ENCODE measurements around the gene PPARGC1A. TPM values are rescaled to one million over a fixed set of nuclear protein-coding genes. Genes with fewer than 3 reads are reported as not detected.

The PPARGC1A gene
- total RNA-seq, 2 experiments from 2014 or later = not detected

DNA sequence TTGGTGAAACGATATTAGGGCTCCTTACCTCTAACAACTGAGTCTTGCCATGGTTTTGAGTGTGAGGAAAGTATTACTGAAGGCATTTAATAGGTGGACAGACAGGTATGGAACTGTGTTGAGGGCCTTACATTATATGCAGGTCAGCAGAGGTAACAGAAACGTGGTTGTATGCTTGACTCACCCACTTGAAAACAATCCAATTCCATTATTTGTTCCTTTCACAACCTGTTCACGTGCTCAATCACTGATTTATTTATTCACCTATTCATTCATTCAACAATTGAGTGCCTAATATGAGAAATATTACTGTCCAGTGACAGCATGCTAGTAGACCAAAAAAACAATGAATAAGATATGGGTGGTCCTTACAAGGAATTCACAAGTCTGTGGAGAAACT lies 33.3 kb upstream of the PPARGC1A start:
- ChIA-PET POLR2A (no interaction called here), CTCF (no interaction called here)
- H3K4me1 Mint-ChIP-seq (ENCODE audit: low read depth) = no peaks in the 10 kb centered on the region
- no peaks in the 10 kb centered on the region for H3K9me3 Mint-ChIP-seq
- H3K27me3 Mint-ChIP-seq = no peaks in the 10 kb centered on the region
- no peak overlapping the region for H3K4me3 Mint-ChIP-seq
- no peak overlapping the region for H3K27ac Mint-ChIP-seq
- intact Hi-C loops (cut with micrococcal nuclease) = no loop called here
- H3K36me3 Mint-ChIP-seq = no peaks in the 10 kb centered on the region
- no peak for DNase-seq

DNA sequence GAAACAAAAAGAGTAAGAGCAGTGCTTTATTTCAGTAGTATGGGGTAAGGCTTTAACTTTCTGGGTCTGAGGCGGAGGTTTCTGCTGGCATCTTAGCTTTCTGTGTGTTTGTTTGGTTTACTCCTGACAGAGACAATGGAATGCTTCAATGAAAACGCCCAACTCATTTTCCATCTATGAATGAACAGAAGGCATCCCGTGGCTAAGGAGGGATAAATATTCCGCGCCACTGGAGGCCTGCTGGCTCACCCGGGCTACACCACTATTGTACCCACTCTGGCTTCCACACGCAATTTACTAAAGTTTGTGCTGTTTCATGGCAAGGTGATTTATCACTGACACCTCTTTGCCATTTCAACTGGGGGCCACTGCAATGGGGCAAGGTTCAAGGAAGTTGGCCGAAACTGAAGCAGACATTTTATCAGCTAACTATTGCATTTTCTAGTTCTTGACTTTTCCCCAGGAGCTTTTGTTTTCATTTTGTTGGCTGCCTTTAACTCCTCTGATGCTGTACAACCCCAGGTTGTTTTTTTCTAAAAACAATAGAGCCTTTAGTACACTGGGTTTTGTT lies 32.8 kb upstream of the PPARGC1A start:
- Mint-ChIP-seq H3K4me1 (ENCODE audit: low read depth) (no peaks in the 10 kb centered on the region), H3K27ac (no peak overlapping the region), H3K4me3 (no peak overlapping the region), H3K9me3 (no peaks in the 10 kb centered on the region), H3K27me3 (no peaks in the 10 kb centered on the region), H3K36me3 (no peaks in the 10 kb centered on the region)
- CTCF ChIA-PET = no interaction called here
- DNase-seq = no peak
- intact Hi-C loops (cut with micrococcal nuclease) = no loop called here
- POLR2A ChIA-PET = no interaction called here

DNA sequence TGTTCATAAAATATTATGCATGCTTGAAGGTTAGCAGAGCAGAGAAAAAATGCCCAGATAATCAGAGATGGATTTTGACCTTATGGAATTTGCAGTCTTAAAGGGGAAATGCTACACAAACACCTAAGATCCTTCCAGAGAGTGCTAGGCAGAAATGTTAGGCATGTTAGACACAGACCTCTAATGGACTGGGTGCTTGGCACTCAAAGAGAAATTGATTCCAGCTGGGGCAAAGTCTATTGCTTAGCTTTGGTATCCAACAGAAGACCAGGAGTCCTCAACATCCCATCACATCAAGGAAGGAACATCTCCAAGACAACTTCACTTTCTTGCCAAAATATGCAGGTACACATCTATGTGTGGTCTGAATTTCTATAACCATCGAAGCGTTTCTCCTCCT lies 32.2 kb upstream of the PPARGC1A start:
- H3K27me3 Mint-ChIP-seq = no peaks in the 10 kb centered on the region
- no peak overlapping the region for H3K27ac Mint-ChIP-seq
- ChIA-PET CTCF (no interaction called here), POLR2A (no interaction called here)
- H3K36me3 Mint-ChIP-seq = no peaks in the 10 kb centered on the region
- no peaks in the 10 kb centered on the region for H3K4me1 Mint-ChIP-seq (ENCODE audit: low read depth)
- no peak overlapping the region for H3K4me3 Mint-ChIP-seq
- no peak for DNase-seq
- no peaks in the 10 kb centered on the region for H3K9me3 Mint-ChIP-seq
- intact Hi-C loops (cut with micrococcal nuclease) = no loop called here

DNA sequence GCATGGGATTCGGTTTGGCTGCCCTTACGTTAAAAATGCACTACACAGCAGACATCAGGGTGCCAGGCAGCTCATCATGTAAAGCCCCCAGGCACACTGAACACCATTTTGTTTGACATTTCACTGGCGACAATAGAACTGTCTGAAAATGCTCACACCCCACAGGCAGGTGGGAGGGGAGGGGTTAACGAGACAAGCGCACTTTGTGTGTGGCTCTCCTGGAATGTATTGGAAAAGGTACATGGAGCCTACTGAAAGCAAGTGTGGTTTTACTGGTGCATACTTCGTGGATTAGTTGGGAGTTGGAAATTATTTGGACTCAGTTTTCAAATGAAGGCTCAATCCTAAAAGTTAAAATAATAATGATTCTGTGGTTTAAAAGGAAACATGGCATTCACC lies 31.6 kb upstream of the PPARGC1A start:
- no peaks in the 10 kb centered on the region for H3K36me3 Mint-ChIP-seq
- CTCF ChIA-PET = no interaction called here

DNA sequence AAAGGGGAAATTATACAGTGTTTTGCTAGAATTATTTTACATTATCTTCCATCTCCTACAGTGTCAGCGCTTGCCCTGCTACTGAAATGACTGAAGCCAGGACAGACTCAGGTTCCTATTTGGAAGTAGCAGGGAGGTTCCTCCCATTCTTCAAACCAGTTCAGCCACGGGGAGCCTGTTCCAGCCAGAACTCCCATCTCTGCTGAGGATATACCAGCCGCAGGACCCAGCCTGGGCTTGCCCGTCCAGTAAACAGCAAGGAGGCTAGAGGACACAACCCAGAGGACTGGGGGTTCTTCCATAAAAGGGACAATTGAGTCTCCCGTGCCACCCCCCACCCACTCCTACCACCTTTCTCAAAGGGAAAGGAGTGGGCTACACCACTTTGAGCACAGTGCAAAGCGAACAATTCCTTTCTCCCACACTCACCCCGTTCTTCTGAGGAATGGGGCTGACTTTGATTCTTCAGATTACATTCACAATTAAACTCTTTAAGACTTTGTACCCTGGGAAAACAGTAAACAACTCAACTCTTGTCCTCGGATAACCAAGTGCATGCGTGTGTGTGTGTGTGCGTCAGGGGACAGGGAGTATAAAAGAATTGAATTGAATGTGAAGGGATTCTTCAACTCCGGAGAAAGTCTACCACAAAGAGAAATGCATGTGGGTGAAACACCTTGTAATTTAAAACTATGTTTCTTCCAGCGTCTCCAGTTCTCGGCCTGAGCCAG lies 31.0 kb upstream of the PPARGC1A start:
- Mint-ChIP-seq H3K9me3 (no peaks in the 10 kb centered on the region), H3K36me3 (no peaks in the 10 kb centered on the region), H3K27me3 (no peaks in the 10 kb centered on the region), H3K27ac (no peak overlapping the region), H3K4me3 (no peak overlapping the region), H3K4me1 (ENCODE audit: low read depth) (no peaks in the 10 kb centered on the region)
- ChIA-PET CTCF (no interaction called here), POLR2A (no interaction called here)
- no peak for DNase-seq
- intact Hi-C loops (cut with micrococcal nuclease) = no loop called here

More for the DNA sequence above, 31.6 kb upstream of the PPARGC1A start:
- no peaks in the 10 kb centered on the region for H3K27me3 Mint-ChIP-seq
- H3K27ac Mint-ChIP-seq = no peak overlapping the region
- H3K9me3 Mint-ChIP-seq = no peaks in the 10 kb centered on the region
- no peak overlapping the region for H3K4me3 Mint-ChIP-seq
- POLR2A ChIA-PET = no interaction called here
- intact Hi-C loops (cut with micrococcal nuclease) = no loop called here
- no peak for DNase-seq
- H3K4me1 Mint-ChIP-seq (ENCODE audit: low read depth) = no peaks in the 10 kb centered on the region

DNA sequence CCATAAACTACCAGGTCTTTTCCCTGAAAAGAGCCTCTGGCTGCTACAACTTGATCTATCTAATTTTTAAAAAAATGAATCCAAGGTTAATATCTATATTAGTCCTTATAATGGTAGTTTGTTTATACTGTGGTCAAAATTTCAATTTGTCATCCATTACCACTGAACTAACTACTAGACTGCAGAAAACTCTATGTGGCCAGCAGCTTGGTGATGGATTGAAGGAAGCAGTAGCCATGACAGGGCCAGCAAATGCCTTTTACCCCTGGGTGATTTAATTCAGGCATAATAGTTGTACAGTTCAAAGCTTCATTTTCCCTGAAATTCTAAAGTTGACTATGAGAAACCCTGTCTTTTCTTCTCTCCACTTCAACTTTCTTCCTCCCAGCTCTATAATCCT lies 30.4 kb upstream of the PPARGC1A start:
- CTCF ChIA-PET = no interaction called here
- H3K27ac Mint-ChIP-seq = no peak overlapping the region
- POLR2A ChIA-PET = no interaction called here
- intact Hi-C loops (cut with micrococcal nuclease) = no loop called here
- no peaks in the 10 kb centered on the region for H3K4me1 Mint-ChIP-seq (ENCODE audit: low read depth)
- H3K9me3 Mint-ChIP-seq = no peaks in the 10 kb centered on the region
- no peak for DNase-seq
- no peaks in the 10 kb centered on the region for H3K27me3 Mint-ChIP-seq
- no peak overlapping the region for H3K4me3 Mint-ChIP-seq
- no peaks in the 10 kb centered on the region for H3K36me3 Mint-ChIP-seq

DNA sequence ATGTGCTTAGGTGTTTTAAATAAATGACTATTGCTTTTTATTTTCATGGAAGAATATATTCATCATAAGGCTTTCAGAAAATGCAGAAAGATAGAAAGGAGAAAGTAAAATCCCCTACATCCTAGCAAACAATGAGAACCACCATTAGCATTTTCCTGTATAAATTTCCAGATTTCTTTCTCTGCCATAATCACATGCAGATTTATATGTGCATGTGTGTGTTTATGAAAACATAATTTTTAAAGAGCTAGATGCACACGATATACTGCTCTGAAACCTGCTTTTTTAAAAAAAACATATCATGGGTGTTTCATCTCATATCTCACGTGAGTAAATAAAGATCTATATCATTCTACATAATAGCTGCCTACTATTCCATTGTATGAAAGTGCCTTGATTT lies 26.4 kb upstream of the PPARGC1A start:
- intact Hi-C loops (cut with micrococcal nuclease) = no loop called here
- Mint-ChIP-seq H3K4me1 (ENCODE audit: low read depth) (no peaks in the 10 kb centered on the region), H3K36me3 (no peaks in the 10 kb centered on the region), H3K9me3 (no peaks in the 10 kb centered on the region), H3K27ac (no peak overlapping the region), H3K27me3 (no peaks in the 10 kb centered on the region), H3K4me3 (no peak overlapping the region)
- CTCF ChIA-PET = no interaction called here
- DNase-seq = no peak
- POLR2A ChIA-PET = no interaction called here

DNA sequence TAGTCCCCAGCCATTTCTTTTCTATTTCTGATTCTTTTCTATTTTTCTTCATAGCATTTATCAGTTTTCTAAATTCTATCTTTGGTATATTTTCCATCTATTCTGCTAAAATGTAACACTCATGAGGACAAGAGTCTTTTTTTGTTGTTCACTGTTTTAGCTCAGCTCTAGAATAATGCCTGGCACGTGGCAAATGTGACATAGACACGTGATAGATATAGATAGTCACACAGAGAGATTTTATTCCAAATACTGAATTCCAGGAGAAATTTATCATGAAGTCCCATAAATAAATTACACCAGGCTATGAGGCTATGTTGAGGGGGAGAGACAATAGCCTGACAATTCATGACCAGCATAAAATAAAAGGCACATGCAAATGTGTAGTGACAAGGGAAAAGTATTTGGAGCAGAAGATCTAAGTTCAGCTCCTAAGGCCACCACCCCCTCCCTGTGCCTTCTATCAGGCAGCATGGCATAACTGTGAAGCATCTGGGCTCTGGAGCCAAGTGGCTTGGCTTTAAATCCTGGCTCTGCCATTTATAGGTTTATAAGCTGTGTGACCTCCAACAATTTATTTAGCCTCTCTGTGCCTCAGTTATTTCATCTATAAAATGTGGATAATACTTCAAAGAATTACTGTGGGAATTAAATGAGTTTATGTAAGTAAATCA lies 25.7 kb upstream of the PPARGC1A start:
- intact Hi-C loops (cut with micrococcal nuclease) = no loop called here
- Mint-ChIP-seq H3K9me3 (no peaks in the 10 kb centered on the region), H3K4me3 (no peak overlapping the region), H3K4me1 (ENCODE audit: low read depth) (no peaks in the 10 kb centered on the region), H3K27me3 (no peaks in the 10 kb centered on the region), H3K27ac (no peak overlapping the region), H3K36me3 (no peaks in the 10 kb centered on the region)
- ChIA-PET CTCF (no interaction called here), POLR2A (no interaction called here)
- no peak for DNase-seq

DNA sequence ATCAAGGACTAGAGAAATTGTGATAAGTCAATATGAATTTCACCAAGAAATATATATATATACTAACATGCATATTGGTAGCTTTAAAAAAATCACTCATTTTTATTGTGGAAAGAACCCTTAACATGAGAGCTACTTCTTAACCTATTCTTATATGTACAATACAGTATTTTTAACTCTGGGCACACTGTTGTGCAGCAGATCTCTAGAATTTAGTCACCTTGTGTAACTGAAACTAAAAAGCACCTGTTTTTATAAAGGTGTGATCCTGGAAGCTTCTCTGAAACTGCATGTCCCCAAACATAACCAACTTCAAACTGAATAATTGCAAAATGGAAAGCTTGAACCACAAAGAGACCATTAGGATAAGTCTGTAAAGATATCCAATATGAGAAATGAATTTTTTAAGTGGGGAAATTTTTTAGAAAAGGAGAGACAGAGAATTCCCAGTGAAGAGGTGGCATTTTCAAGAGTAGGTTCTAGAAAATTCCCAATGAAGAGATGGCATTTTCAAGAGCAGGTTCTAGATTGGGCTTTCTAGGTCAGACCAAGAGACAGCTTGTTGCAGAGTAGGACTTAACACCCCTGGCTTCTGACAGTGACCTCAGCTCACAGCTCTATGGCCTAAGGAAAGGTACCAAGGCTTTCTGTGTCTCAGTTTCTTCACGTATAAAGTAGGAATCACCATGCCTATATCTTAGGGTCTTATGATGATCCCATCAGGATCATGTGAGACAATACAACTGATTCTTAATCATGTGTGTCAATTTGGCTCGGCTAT lies 22.0 kb upstream of the PPARGC1A start:
- no peak overlapping the region for H3K4me3 Mint-ChIP-seq

DNA sequence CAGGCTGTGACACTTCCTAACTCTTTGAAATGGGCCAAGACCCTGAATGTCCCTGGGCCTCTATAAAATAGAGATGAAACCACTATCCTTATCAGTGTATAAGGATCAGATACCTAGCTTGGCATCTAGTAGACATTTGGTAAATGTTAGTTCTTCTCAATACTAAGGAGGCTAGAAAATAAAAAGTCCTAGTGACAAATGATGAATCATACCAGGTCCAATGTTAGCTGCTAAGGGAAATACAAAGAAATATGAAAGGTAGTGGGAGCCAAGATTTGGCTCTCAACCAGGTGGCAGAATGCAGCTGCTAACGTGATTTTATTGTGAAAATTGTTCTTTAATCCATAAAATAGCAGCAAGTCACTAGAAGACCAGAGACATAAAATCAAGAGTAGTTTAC lies 19.8 kb upstream of the PPARGC1A start:
- CTCF ChIA-PET = no interaction called here
- intact Hi-C loops (cut with micrococcal nuclease) = no loop called here
- no peak overlapping the region for H3K27ac Mint-ChIP-seq
- no peaks in the 10 kb centered on the region for H3K9me3 Mint-ChIP-seq
- no peak overlapping the region for H3K4me3 Mint-ChIP-seq
- H3K4me1 Mint-ChIP-seq (ENCODE audit: low read depth) = no peaks in the 10 kb centered on the region
- DNase-seq = no peak
- H3K36me3 Mint-ChIP-seq = no peaks in the 10 kb centered on the region
- POLR2A ChIA-PET = no interaction called here
- H3K27me3 Mint-ChIP-seq = no peaks in the 10 kb centered on the region

More for the DNA sequence above, 22.0 kb upstream of the PPARGC1A start:
- no peaks in the 10 kb centered on the region for H3K27me3 Mint-ChIP-seq
- intact Hi-C loops (cut with micrococcal nuclease) = no loop called here
- POLR2A ChIA-PET = no interaction called here
- no peaks in the 10 kb centered on the region for H3K36me3 Mint-ChIP-seq
- CTCF ChIA-PET = no interaction called here
- H3K9me3 Mint-ChIP-seq = no peaks in the 10 kb centered on the region
- DNase-seq = no peak
- H3K4me1 Mint-ChIP-seq (ENCODE audit: low read depth) = no peaks in the 10 kb centered on the region
- no peak overlapping the region for H3K27ac Mint-ChIP-seq

DNA sequence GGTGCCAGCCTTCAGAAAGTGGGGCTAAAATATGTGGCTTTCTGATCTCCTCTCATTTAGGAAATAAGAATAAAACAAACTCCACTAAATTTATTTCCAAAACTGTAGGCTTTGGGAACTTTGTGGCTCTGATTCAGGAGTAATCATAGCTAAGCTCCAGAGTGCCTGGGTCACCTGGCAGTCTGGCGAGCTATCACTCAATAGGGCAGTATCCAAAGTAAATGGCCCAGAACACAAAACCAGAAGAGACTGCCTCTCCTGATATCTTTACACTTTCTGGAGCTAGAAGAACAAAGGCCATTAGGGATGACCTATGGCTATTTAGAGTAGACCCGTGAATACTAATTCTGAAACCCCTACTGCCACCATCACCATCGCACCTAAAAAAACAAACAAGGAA lies 17.0 kb upstream of the PPARGC1A start:
- Mint-ChIP-seq H3K27ac (no peak overlapping the region), H3K36me3 (no peaks in the 10 kb centered on the region), H3K4me3 (no peak overlapping the region), H3K9me3 (no peaks in the 10 kb centered on the region), H3K4me1 (ENCODE audit: low read depth) (no peaks in the 10 kb centered on the region), H3K27me3 (no peaks in the 10 kb centered on the region)
- intact Hi-C loops (cut with micrococcal nuclease) = no loop called here
- CTCF ChIA-PET = no interaction called here
- POLR2A ChIA-PET = no interaction called here
- DNase-seq = no peak

DNA sequence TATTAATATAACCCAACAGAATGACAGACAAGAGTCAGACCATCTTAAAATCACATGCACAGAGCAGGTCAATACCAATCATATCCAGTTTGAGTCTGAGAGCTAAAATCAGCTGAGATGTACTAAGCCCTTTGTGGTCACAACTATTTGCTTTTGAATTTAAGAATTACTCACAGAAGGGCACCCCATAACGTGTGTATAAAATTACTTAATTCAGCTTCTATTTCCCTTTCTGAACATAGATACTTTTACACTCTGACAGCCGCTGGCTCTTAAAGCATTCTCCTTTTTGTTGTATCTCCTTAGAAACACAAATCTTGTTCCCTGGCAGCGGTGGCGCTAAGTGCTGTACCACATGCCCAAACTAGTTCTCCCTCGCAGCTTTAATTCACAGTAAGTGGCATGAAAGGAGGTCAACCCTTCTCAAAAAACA lies 14.8 kb upstream of the PPARGC1A start:
- Mint-ChIP-seq H3K36me3 (no peaks in the 10 kb centered on the region), H3K4me3 (no peak overlapping the region), H3K9me3 (no peaks in the 10 kb centered on the region), H3K27me3 (no peaks in the 10 kb centered on the region), H3K27ac (no peak overlapping the region), H3K4me1 (ENCODE audit: low read depth) (no peaks in the 10 kb centered on the region)
- POLR2A ChIA-PET = no interaction called here
- CTCF ChIA-PET = no interaction called here
- no peak for DNase-seq
- intact Hi-C loops (cut with micrococcal nuclease) = no loop called here

All from activated CD4-positive, alpha-beta memory T cell treated with anti-CD3 and anti-CD28 coated beads for 36 hours (primary cell).